Gastroesophageal sphincter (tissue), 4 donors: Measurements from ENCODE around the gene PSMC1. TPM values are rescaled to one million over a fixed set of nuclear protein-coding genes. Genes with fewer than 3 reads are reported as not detected.
A peak's percentile ranks its signal among the peaks of the same experiment; 100 is the strongest.

ENCODE experiments used
- ATAC-seq: fragments of 150-250 bp; one replicate; pipeline ENCODE4 v1.9.1; 2016; ENCODE audit warnings: mild to moderate bottlenecking, moderate library complexity
- H3K27ac ChIP-seq, 4 donors: fragments of 200-600 bp; sonication (generic) in 3 of 4; 1 replicate in 3 of 4; 2 replicates in 1 of 4; pipeline ENCODE4 v1.5.1; 2016 to 2019
- H3K27me3 ChIP-seq: fragments of 200-600 bp; sonication (generic); one replicate; pipeline ENCODE4 v1.5.1; 2019
- H3K36me3 ChIP-seq, 2 donors: fragments of 200-600 bp; sonication (generic); one replicate each; pipeline ENCODE4 v1.5.1; 2019; ENCODE audit warnings: control low read depth in 1 of 2
- H3K4me1 ChIP-seq, 3 donors: fragments of 200-600 bp; sonication (generic); 1 replicate in 2 of 3; 2 replicates in 1 of 3; pipeline ENCODE4 v1.5.1; 2016 to 2019; ENCODE audit warnings: control low read depth in 2 of 3
- H3K4me3 ChIP-seq, 2 donors: fragments of 200-600 bp; sonication (generic); one replicate each; pipeline ENCODE4 v1.5.1; 2019; ENCODE audit warnings: mild to moderate bottlenecking in 1 of 2, moderate library complexity in 1 of 2
- H3K9me3 ChIP-seq, 3 donors: fragments of 200-600 bp; sonication (generic); one replicate each; pipeline ENCODE4 v1.5.1; 2017 to 2019; ENCODE audit warnings: control low read depth in 2 of 3
- CTCF ChIP-seq, 4 experiments: fragments of 200-600 bp in 2 of 4; fragments of 450-650 bp in 2 of 4; sonication (generic) in 1 of 4; IDR thresholded peaks; one replicate each; pipeline ENCODE4 v1.5.1; 2017 to 2019; ENCODE audit warnings: antibody characterized with exemption in 4 of 4, mild to moderate bottlenecking in 2 of 4, moderate library complexity in 2 of 4
- EP300 ChIP-seq: sonication (generic); formaldehyde crosslinking; IDR thresholded peaks from one replicate; pipeline ENCODE4 v1.6.1; 2017; ENCODE audit warnings: antibody characterized with exemption, mild to moderate bottlenecking
- POLR2A ChIP-seq, 2 donors: fragments of 450-650 bp; IDR thresholded peaks; one replicate each; pipeline ENCODE4 v1.6.1; 2017; ENCODE audit warnings: antibody characterized with exemption in 2 of 2, mild to moderate bottlenecking in 2 of 2, moderate library complexity in 1 of 2
- POLR2AphosphoS5 ChIP-seq: sonication (generic); formaldehyde crosslinking; IDR thresholded peaks from one replicate; pipeline ENCODE4 v1.6.1; 2017; ENCODE audit warnings: antibody characterized with exemption
- WGBS, 2 donors: methylation state at CpG; one replicate each; pipeline ENCODE4 v1.1.5; 2018; ENCODE audit warnings: low coverage in 1 of 2; 5-methylcytosine and 5-hydroxymethylcytosine counted together
- total RNA-seq, 4 donors: library from RNA; depleted of rRNA; stranded (reverse); fragments of >200 nt; gene quantifications; one replicate each; pipeline ENCODE4 v1.1.0, GENCODE V29; 2016

The PSMC1 gene
- total RNA-seq, 4 donors from 2014 or later = 147 to 228 (median 150) TPM

GRCh38 chr14:90253826-90254225 lies 2.5 kb upstream of the PSMC1 start:
- Histone ChIP-seq H3K4me3 (no peak overlapping the region), H3K9me3 (no peaks in the 10 kb centered on the region), H3K27ac (no peak overlapping the region), H3K27me3 (peaks cover 8% of the 10 kb centered on the region), H3K4me1 (peaks cover 5 to 18% (median 8%) of the 10 kb centered on the region in 3 donors), H3K36me3 (no peaks in the 10 kb centered on the region)
- TF ChIP-seq POLR2AphosphoS5 = no peak
- TF ChIP-seq EP300 = no peak
- no peak for TF ChIP-seq POLR2A (IDR thresholded peaks at IDR 0.05)
- no peak for TF ChIP-seq CTCF (IDR thresholded peaks at IDR 0.05)
- no peak for ATAC-seq
- 83 to 93% methylated on average over 2 to 3 of the region's 8 CpGs for WGBS, 2 donors

- ATAC-seq = no peak
- H3K9me3 ChIP-seq = no peaks in the 10 kb centered on the region
- H3K36me3 ChIP-seq = peaks cover 6 to 18% of the 10 kb centered on the region in 2 donors
- no peak for TF ChIP-seq EP300
- TF ChIP-seq POLR2A (IDR thresholded peaks at IDR 0.05) = no peak
- TF ChIP-seq CTCF (IDR thresholded peaks at IDR 0.05) = no peak
- TF ChIP-seq POLR2AphosphoS5 = no peak
- peak overlapping the region; percentile 92 to 94 for H3K4me3 ChIP-seq
- H3K4me1 ChIP-seq = peaks cover 5 to 18% (median 8%) of the 10 kb centered on the region in 3 donors
- peaks cover 8% of the 10 kb centered on the region for H3K27me3 ChIP-seq
- WGBS, 2 donors = 38 to 62% methylated on average over 1 of the region's 1 CpG
- H3K27ac ChIP-seq = peak overlapping the region in 2 of 4 donors; percentile 82 to 84
Measured at GRCh38 chr14:90255871-90256270, 482 bp upstream of the PSMC1 start.

- ATAC-seq = no peak
- Histone ChIP-seq H3K4me3 (no peak overlapping the region), H3K27me3 (no peaks in the 10 kb centered on the region), H3K27ac (no peak overlapping the region), H3K9me3 (no peaks in the 10 kb centered on the region), H3K4me1 (no peaks in the 10 kb centered on the region), H3K36me3 (peaks cover 8 to 93% of the 10 kb centered on the region in 2 donors)
- WGBS, 2 donors = 70 to 76% methylated on average over 4 to 6 of the region's 8 CpGs
- no peak for TF ChIP-seq CTCF (IDR thresholded peaks at IDR 0.05)
- TF ChIP-seq POLR2AphosphoS5 = no peak
- no peak for TF ChIP-seq POLR2A (IDR thresholded peaks at IDR 0.05)
- TF ChIP-seq EP300 = no peak
Measured at GRCh38 chr14:90263748-90264449, 7.5 kb downstream of the PSMC1 start.

- WGBS, 2 donors = 96 to 100% methylated on average over 3 to 8 of the region's 9 CpGs
- Histone ChIP-seq H3K4me1 (no peaks in the 10 kb centered on the region), H3K9me3 (no peaks in the 10 kb centered on the region), H3K27ac (no peak overlapping the region), H3K4me3 (no peak overlapping the region), H3K36me3 (peaks cover 2 to 96% of the 10 kb centered on the region in 2 donors), H3K27me3 (no peaks in the 10 kb centered on the region)
- no peak for TF ChIP-seq CTCF (IDR thresholded peaks at IDR 0.05)
- no peak for TF ChIP-seq POLR2A (IDR thresholded peaks at IDR 0.05)
- no peak for TF ChIP-seq EP300
- no peak for TF ChIP-seq POLR2AphosphoS5
- ATAC-seq = no peak
Measured at GRCh38 chr14:90266441-90267154, 10.2 kb downstream of the PSMC1 start.
